ENCODE results near the gene TP73.

- TF ChIP-seq YY1 (IDR thresholded peaks at IDR 0.05; ENCODE audit: insufficient read depth, insufficient read length) (no peak), ZNF274 (IDR thresholded peaks at IDR 0.05; ENCODE audit: low read depth, low read length) (no peak)
These were observed 20.0 kb upstream of the TP73 start for GRCh38 chr1:3632298-3632697.
